Measurements from ENCODE around the gene FMNL2.

The FMNL2 gene

DNA sequence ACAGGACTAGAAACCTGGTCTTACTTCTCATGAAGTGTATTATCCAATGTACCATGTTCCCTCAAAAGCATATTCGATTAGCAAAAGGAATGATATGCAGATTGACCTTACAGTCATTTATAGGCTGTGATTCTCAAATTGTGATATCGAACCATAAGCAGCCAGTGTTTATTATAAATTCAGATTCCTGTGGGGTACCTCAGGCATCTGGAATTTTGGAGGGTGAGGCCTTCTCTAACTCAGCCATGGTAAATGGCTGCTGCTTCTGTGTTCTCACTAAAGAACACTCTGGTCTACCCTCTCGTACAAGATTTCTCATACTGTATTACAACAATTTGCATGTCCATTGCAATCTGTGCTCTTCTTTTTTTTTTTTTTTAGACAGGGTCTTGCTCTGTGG lies 297.8 kb downstream of the FMNL2 start:
- in situ Hi-C loops (cut with HindIII; ENCODE audit: low sequenced_read_pairs) = no loop called here

DNA sequence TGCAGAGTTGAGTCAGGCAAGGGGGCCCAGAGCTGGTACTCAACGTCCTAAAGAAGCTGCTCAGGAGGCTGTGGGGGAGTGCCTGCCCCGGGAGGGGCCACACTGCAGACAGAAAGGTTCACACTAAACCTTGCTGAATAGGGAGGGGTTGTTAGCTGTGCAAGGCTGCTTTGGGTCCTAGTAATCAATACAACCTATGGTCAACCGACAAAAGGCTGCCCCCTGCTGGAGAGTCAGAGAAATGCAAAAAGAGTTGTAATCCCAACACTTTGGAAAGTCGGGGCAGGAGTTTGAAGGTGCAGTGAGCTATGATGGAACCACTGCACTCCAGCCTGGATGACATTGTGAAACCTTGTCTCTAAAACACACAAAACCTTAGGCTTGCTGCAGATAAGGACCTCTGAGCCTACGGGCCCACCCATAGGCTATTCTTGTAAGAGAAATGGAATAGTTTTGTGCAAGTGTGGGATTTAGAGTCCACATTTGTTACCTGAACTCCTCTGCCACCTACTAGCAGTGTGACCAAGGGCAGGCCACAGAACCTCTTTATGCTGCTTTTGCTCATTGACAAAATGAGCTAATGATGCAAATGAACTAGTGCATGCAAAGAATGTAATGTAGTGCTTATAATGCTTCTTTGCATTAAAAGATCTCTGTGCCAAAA lies 300.8 kb downstream of the FMNL2 start:
- in situ Hi-C loops (cut with HindIII; ENCODE audit: low sequenced_read_pairs) = no loop called here

DNA sequence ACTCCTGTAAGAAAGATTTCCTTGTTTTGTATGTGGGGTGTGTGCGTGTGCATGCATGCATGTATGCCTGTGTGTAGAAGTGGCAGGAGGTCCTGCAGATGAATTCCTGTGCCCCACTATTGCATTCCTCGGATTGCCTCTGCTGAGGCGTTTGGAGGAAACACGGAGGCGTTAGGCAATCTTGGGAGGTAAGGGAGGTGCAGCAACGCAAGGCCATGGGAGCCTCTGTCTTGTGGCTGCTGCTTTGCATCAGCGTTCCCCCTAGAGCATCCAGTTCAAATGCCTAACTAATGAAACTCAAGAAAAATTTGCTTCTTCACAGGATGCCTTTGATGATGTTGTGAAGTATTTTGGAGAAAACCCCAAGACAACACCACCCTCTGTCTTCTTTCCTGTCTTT lies 302.3 kb downstream of the FMNL2 start:
- in situ Hi-C loops (cut with HindIII; ENCODE audit: low sequenced_read_pairs) = no loop called here

DNA sequence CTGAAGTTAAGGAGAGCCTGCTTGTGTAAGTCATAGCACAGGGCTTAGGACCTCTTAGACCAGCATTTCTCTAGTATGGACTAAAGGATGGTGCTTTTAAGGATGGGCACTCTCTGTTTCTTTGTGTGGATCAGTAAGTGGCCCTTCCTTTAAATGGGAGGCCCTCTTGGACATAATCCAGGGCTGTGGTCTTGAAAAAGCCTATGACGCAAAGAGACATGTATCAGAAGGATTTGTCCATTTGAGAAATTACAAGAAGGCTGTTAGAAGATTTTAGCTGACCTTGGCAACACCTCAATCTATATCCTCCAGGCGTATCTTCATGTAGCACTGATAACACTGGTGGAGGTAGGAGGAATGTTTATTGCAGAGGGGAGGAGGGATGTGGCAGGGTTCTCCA lies 303.1 kb downstream of the FMNL2 start:
- in situ Hi-C loops (cut with HindIII; ENCODE audit: low sequenced_read_pairs) = no loop called here

DNA sequence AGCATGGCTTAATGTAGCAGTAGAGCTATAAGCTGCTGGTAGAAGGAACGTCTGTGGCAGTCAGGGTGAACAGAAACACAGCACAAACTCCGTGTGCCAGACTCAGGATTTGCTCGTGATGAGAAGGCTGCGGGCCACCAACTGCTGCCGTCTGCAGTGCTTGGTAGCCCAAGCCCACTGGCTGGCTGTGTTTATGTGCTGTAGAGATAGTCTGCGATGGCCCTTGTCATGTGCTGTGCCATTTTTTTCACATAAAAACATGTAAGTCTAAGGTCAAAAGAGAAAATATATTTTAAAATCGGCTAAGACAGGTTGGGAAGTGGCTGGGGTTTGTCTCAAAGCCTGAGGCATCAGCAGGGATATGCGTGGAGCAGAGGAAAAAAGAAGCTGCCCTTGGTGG lies 303.6 kb downstream of the FMNL2 start:
- in situ Hi-C loops (cut with HindIII; ENCODE audit: low sequenced_read_pairs) = no loop called here

DNA sequence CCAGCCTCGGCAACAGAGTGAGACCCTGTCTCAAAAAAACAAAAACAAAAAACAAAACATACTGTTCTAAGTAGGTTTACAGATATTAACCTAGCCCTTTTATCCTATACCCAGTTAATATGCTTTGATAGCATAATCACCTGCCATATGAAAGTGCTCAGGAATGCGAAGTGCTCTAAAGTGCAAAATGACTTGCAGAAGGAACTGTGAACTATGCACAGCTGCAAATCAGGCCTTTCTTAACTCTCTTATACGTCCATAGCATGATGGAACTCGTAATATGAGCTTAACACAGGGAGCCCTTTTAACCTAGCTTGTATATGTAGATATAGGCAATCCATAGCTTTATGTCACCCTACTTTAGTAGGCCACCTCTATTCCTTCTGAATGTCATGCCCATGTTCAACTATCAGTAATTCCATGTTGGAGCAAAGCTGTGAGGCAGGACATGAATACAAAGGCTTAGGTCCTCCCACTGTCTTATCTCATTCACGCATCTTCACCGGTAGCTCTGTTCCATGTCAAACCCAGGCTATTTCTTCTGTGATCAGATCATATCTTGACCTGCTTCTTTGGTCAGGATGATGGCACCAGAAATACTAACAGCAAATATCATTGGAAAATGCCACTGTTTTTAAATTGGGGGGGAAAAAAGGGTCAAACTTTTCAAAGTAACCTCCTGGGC lies 309.4 kb downstream of the FMNL2 start:
- in situ Hi-C loops (cut with HindIII; ENCODE audit: low sequenced_read_pairs) = no loop called here

DNA sequence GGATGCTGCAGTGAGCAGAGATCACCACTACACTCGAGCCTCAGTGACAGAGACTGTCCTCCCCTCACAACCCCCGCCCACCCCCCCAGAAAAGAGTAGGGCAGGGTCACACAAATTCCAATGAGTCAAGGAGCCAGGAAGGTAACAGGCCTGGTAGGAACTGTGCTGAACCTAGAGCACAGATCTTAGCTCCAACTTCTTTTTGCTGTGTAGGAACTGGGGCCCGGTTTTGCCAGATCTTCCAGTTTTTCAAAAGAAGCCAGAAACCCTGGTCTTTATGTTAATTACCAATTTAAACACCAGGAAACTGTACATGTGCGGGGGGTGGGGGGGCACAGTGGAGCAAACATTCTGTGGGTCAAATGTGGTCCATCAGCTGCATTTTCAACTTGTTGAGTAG lies 311.3 kb downstream of the FMNL2 start:
- in situ Hi-C loops (cut with HindIII; ENCODE audit: low sequenced_read_pairs) = no loop called here

DNA sequence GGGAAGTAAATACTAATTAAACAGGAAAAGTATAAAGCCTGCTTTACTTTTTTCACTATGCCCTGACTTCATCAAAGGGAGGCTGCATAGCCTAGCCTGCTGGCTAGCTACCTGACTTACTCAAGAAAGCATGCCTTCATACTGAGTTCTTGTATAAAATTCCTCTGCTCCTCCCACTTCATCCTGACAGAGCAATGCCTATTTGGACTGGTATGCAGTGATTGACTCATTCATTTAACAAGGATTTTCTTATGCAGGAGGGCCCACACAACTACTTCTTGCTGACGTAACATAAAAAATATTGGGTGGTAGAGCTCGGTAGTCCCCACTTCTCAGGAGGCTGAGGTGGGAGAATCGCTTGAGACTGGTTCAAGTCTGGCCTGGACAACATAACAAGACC lies 311.8 kb downstream of the FMNL2 start:
- in situ Hi-C loops (cut with HindIII; ENCODE audit: low sequenced_read_pairs) = no loop called here

DNA sequence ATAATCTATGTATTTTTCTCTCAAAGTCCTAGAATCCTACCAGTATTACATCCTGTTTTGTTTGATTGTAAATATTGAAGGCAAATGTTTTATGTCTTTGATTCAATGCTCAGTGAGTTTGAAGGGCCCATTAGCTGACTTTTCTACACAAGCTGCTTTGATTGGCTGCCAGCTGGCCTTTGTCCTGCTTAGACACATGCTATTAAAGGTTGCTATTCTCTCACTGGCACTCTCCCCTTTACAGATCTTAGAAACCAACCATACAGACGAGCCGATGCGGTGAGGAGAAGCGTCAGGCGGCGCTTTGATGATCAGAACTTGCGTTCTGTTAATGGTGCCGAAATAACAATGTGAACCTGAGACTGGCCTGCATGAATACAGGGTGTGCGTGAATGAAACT lies 312.6 kb downstream of the FMNL2 start:
- in situ Hi-C loops (cut with HindIII; ENCODE audit: low sequenced_read_pairs) = no loop called here

DNA sequence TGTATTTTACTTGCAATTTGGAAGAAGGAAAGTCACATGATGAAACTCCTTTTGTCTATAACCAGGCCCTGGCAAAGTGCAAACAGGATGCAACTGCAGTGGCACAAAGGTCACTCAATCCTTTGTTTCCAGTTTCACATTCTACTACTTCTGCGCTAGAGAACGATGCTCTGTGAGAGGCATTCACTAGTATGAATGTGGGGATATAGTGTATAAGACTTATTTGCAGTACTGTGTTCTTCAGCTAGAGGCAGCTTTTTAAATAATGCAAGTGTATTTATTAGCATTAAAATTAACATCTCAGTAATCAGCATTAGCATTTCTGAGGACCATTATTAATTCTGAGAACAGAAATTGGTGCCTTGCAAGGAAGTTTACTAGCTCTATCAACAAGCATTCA lies 313.4 kb downstream of the FMNL2 start:
- in situ Hi-C loops (cut with HindIII; ENCODE audit: low sequenced_read_pairs) = no loop called here

DNA sequence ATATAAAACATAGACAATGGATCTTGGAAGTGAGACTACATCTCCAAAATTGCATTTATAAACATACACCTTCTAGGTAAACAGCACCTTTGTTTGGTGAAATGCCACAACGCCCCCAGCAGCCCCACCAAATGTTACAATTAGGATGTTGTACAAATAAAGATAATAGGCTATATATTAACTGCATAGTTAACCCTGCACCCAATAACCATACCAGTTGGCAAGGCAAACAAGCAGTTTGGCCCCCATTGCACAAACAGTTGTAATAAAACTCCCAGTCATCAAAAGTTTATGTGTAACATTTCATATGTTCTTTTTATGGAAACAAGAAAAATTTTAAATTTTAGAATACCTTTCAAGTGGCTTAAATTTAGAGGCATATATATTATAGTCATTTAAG lies 315.0 kb downstream of the FMNL2 start:
- in situ Hi-C loops (cut with HindIII; ENCODE audit: low sequenced_read_pairs) = no loop called here

DNA sequence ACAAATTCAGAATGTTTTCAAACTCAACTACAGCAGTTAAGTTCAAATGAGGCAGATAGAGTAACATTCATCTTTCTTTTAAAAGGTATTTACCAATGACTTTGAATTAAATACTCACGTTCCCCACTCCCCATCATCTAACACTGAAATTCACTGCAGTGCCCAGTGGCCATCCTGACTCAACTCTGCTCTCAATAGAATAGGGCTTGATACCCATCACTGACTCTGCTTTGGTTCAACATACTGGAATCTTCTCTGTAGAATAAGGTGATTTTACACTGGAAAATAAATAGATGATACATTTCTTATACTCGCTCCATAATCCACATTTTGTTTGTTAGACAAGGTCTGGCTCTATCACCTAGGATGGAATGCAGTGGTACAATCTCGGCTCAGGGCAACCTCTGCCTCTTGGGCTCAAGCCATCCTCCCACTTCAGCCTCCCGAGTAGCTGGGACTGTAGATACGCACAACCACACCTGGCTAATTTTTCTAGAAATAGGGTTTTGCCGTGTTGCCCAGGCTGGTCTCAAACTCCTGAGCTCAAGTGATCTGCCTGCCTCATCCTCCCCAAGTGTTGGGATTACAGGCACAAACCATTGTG lies 315.9 kb downstream of the FMNL2 start:
- in situ Hi-C loops (cut with HindIII; ENCODE audit: low sequenced_read_pairs) = no loop called here

DNA sequence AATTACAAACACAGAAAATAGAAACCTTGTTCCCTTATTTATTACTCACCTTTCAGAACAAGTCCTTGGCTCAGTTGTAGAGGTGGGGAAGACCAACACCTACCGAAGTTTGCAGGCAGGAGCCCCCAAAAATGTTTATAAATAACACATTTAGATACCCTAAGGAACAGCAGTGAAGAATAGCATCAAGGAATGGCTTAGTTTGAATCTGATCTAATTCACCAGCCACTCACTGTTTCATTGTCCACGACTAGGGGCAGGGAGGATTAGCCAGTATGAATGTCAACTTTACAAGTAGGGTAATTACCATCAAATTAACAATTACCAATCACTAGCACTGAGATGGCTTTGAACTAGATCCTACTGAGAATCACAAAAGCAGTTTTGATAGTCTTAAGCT lies 316.9 kb downstream of the FMNL2 start:
- in situ Hi-C loops (cut with HindIII; ENCODE audit: low sequenced_read_pairs) = no loop called here

DNA sequence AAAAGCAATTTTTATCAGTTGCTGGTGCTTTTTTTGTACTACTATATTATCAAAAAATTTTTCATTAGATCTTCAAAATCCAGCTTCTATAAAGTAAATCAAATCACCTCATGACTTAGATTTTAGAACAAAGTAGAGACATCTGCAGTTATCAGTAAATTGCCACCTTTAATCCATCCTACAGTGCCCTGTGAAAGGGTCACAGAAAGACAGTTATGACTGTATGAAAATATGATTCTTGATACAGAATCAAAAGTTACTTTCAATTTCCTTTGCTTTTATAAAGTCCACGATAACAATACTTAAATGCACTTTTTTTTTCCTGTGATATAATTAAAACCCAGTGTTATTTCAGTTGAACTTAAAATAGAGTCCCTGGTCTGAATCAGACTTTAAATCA lies 320.9 kb downstream of the FMNL2 start:
- in situ Hi-C loops (cut with HindIII; ENCODE audit: low sequenced_read_pairs) = no loop called here

DNA sequence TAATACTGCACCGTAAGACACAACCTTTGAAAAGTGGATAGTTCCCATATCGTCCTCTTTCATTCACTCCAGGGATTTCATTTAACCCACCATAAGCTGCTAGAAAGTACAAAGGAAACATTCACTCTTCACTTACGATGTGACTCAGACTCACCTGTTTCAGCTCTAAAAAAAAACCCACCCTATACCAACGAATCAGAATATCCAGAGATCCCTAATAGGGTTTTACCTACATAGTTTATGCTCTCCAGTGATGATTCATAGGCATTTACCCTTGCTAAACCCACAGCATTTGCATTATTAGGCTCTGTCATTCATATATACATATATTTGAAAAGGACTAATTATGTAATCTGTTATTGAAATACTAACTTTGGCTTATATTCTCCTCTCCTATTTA lies 322.1 kb downstream of the FMNL2 start:
- in situ Hi-C loops (cut with HindIII; ENCODE audit: low sequenced_read_pairs) = no loop called here

DNA sequence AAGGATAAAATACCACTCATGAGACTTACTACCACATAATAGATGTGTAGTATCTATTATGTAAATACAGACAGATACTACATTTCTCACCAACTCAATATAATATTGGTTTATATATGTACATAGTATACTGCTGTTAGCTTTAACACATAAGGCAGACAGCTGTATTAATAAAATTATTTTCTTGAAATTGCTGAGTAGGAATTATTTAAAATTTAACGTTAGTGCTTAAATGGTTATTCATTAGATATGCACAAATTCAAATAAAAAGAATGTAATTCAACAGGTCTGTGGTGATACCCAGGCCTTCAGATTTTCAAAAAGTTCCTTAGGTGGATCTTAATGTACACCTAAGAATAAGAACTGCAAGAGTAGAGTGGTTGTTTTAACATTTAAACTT lies 323.2 kb downstream of the FMNL2 start:
- in situ Hi-C loops (cut with HindIII; ENCODE audit: low sequenced_read_pairs) = no loop called here

DNA sequence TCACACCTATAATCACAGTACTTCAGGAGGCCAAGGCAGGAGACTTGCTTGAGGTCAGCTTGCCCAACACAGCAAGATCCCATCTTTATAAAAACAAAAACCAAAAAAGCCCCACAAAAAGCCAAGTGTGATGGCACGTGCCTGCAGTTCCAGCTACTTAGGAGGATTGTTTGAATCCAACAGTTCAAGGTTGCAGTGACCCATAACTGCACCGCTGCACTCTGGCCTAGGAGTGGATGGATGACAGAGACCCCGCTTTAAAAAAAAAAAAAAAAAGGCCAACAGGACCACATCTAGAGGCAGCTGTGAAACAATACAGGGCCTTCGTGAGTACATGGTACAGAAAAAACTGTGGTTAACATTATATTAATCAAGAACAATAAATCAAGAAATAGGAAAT lies 326.1 kb downstream of the FMNL2 start:
- in situ Hi-C loops (cut with HindIII; ENCODE audit: low sequenced_read_pairs) = no loop called here

DNA sequence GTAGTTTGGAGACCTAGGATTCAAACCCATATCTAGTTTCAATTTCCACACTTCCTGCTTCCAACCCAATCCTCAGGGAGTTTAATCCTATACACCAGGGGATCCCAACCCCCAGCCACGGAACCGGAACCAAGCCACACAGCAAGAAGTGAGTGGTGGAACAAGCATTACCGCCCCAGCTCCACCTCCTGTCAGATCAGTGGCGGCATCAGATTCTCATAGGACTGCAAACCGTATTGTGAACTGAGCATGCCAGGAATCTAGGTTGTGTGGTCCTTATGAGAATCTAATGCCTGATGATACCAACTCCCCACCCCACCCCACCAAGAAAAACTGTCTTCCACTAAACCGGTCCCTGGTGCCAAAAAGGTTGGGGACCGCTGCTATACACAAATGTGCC lies 329.8 kb downstream of the FMNL2 start:
- in situ Hi-C loops (cut with HindIII; ENCODE audit: low sequenced_read_pairs) = no loop called here

DNA sequence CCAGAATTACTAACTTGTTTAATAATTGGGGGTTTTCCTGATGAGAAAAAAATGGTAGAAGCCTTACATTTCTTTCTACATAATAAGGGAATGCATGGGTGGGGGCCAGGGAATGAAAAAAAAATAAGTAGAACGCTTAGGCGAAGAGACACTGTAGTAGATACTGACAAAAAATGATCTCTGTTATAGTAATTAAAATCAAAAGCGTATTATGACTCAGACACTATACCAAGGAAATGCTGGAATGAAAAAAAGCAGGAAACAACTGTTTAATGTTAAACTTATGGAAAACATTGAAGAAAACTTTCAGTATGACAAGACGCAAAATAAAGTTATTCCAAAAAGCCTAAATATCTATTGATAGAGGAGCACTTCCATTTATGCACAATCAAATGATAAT lies 339.4 kb downstream of the FMNL2 start:
- in situ Hi-C loops (cut with HindIII; ENCODE audit: low sequenced_read_pairs) = no loop called here

DNA sequence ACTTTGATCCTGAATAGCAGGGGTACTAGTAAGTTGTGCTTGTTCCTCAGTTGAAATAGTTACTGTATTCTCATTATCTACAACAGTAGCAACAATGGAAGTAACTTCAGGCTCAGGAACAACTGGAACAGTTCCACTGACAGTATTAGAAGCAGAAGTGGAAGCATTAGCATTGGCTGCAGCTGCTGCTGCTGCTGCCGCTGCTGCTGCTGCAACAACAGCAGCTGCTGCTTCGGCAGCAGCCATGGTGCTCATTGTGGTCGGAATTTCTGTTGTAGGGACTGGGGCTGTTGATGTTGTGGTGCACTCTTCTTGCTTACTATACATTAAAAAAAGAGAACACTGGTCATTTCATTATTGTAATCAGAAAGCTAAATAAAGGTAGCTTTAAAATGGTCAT lies 341.5 kb downstream of the FMNL2 start:
- in situ Hi-C loops (cut with HindIII; ENCODE audit: low sequenced_read_pairs) = no loop called here

DNA sequence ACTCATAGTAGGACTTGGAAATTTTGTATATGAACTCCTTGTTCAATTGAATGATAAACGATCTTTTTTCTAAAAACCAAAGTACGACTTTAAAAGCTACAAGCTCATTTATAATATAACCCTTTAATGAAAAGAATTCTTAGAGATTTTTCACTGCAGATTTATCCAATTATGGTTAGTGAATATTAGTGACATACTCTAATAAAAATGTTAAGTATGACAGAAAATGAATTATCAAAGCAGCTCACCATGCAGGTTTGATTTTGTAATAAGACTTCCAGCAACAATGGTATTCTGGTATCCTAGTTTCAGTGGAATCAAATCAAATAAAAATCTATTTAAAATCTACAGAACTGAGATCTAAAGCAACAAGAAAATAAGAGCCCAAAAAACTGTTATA lies 343.8 kb downstream of the FMNL2 start:
- in situ Hi-C loops (cut with HindIII; ENCODE audit: low sequenced_read_pairs) = no loop called here

DNA sequence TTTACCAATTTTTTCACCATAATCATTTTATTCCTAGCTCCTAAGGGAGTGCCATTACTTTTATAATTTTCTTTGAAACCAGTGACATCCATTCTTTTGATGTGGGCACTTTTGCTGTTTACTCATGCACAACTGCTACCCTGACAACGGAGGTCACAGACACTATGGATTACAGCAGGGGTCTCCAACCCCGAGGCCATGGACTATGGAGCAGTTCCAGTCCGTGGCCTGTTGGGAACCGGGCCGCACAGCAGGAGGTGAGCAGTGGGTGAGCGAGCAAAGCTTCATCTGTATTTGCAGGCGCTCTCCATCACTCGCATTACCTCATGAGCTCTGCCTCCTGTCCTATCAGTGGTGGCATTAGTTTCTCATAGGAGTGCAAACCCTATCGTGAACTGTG lies 347.7 kb downstream of the FMNL2 start:
- in situ Hi-C loops (cut with HindIII; ENCODE audit: low sequenced_read_pairs) = no loop called here

DNA sequence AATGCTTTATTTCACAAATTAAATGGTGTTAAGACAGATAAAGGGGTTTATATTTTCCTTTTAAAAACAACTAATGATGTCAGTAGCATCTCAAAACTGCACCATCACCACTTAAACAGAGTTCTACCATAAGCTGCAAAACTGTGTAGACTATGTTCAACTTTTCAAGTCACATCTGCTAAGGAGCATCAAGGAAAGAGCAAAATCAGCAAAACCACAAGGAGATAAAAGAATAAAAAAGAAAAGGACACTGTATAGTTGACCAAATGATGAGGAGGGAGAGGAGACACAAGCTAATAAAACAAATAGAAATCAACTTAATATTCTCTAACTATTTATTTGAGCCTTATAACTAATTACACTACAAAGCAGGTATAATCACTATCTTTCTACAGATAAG lies 348.4 kb downstream of the FMNL2 start:
- in situ Hi-C loops (cut with HindIII; ENCODE audit: low sequenced_read_pairs) = no loop called here
